ENCODE measurements around the gene SLAIN1. TPM values are rescaled to one million over a fixed set of nuclear protein-coding genes. Genes with fewer than 3 reads are reported as not detected.

Gene SLAIN1
- total RNA-seq, 1 experiment from 2014 or later: not detected

DNA sequence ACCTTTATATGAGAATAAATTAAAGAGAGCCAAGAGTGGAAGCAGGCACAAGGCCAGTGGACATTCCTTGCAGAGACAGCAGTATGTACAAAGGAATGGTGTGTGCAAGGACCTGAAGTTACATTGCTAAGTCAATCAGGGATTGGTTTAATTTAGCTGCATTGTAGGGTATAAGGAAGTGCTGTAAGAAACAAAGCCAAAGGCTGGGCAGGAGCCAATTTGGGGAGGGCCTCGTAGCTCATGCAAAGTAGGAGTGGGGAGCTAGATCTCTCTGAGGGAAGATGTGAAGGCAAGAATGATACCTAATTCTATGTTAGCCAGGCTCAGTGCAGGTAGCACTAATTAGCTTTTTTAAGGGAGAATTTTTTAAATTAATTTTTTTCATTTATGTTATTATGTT lies 76.7 kb downstream of the SLAIN1 start:
- Mint-ChIP-seq H3K9me3 (ENCODE audit: unreplicated experiment) (no peaks in the 10 kb centered on the region), H3K27ac (ENCODE audit: low read depth, unreplicated experiment) (no peak overlapping the region), H3K36me3 (ENCODE audit: insufficient read depth, unreplicated experiment) (no peaks in the 10 kb centered on the region), H3K4me1 (ENCODE audit: insufficient read depth, unreplicated experiment) (no peaks in the 10 kb centered on the region), H3K4me3 (ENCODE audit: unreplicated experiment) (no peak overlapping the region), H3K27me3 (ENCODE audit: insufficient read depth, unreplicated experiment) (peaks cover 67% of the 10 kb centered on the region)
- intact Hi-C loops (cut with micrococcal nuclease): no loop called here
- POLR2A ChIA-PET: no interaction called here
- CTCF ChIA-PET: interaction anchor here (0.6 to 1.4 kb wide), 5 partner anchors 10 to 349 kb away, joined by 3 to 17 read pairs (median 6); no protein-coding TSS in a partner anchor
- DNase-seq (ENCODE audit: unreplicated experiment): no peak
- no TSS peak for BruUV-seq (replicated peaks)
- TF ChIP-seq, protein P1, sequence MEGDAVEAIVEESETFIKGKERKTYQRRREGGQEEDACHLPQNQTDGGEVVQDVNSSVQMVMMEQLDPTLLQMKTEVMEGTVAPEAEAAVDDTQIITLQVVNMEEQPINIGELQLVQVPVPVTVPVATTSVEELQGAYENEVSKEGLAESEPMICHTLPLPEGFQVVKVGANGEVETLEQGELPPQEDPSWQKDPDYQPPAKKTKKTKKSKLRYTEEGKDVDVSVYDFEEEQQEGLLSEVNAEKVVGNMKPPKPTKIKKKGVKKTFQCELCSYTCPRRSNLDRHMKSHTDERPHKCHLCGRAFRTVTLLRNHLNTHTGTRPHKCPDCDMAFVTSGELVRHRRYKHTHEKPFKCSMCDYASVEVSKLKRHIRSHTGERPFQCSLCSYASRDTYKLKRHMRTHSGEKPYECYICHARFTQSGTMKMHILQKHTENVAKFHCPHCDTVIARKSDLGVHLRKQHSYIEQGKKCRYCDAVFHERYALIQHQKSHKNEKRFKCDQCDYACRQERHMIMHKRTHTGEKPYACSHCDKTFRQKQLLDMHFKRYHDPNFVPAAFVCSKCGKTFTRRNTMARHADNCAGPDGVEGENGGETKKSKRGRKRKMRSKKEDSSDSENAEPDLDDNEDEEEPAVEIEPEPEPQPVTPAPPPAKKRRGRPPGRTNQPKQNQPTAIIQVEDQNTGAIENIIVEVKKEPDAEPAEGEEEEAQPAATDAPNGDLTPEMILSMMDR (IDR thresholded peaks at IDR 0.05; ENCODE audit: unreplicated experiment): no peak

DNA sequence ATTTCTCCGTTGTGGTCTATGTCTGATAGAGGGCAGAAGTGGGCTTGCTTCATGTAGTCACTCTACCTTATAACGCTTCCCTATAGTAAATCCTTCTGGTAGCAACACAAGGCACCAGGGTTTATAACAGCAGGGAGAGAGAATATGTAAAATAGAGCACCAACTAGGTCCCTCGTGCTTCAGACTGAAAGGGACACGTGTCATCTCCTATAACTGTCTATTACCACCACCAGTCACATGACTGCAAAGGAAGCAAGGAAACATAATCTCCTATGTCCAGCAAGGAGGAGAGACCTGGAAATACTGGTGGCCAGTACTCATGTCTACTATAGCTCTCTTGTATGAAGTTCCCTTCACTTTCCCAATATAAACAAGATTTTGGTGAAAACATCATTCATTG lies 79.2 kb downstream of the SLAIN1 start:
- Mint-ChIP-seq H3K27ac (ENCODE audit: low read depth, unreplicated experiment) (no peak overlapping the region), H3K4me1 (ENCODE audit: insufficient read depth, unreplicated experiment) (no peaks in the 10 kb centered on the region), H3K36me3 (ENCODE audit: insufficient read depth, unreplicated experiment) (no peaks in the 10 kb centered on the region), H3K9me3 (ENCODE audit: unreplicated experiment) (no peaks in the 10 kb centered on the region), H3K4me3 (ENCODE audit: unreplicated experiment) (no peak overlapping the region), H3K27me3 (ENCODE audit: insufficient read depth, unreplicated experiment) (peaks cover 54% of the 10 kb centered on the region)
- DNase-seq (ENCODE audit: unreplicated experiment): no peak
- TF ChIP-seq, protein P1 (IDR thresholded peaks at IDR 0.05; ENCODE audit: unreplicated experiment): no peak
- ChIA-PET POLR2A (interaction anchor here (0.6 to 1.1 kb wide), 2 partner anchors 35 to 344 kb away, joined by 3 read pairs; no protein-coding TSS in a partner anchor), CTCF (interaction anchor here (0.6 to 4.5 kb wide), 7 partner anchors 23 to 534 kb away, joined by 3 to 35 read pairs (median 4); no protein-coding TSS in a partner anchor)
- BruUV-seq (replicated peaks): no TSS peak
- intact Hi-C loops (cut with micrococcal nuclease): no loop called here

DNA sequence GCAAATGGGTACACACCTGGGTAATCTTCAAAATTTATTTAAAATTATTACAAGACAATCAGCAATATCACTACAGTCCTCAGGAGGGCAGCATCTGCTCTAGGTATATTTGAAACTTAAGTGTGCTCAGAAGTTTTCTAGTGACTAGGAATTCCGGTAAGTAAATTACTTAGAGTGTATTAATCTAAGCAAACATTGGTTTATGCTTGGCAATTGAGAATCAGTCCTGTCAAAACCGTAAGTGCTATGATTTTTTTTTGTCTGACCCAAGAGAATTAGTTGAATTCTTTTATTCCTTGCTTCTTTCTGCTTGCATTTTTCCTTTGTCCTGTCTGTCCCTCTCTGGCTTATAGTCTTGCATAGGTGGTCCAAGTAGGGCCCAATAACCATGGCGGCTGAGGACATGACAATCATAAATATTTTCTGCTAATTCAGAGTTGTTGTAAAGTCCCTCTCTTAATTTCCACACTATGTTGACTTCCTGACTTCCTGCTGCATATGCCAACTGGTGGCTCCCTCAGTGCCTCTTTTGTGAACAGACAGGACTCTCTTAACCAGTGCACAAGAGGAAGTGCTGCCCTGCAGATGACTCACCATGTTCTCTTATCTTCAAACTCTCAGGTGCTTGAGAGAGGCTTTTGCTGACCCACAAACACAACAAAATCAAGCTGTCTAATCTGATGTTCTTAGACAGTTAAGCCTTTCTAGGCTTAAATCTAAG lies 82.2 kb downstream of the SLAIN1 start:
- TF ChIP-seq, protein P1 (IDR thresholded peaks at IDR 0.05; ENCODE audit: unreplicated experiment): peak; percentile 73
- Mint-ChIP-seq H3K4me1 (ENCODE audit: insufficient read depth, unreplicated experiment) (no peaks in the 10 kb centered on the region), H3K9me3 (ENCODE audit: unreplicated experiment) (no peaks in the 10 kb centered on the region), H3K27ac (ENCODE audit: low read depth, unreplicated experiment) (no peak overlapping the region), H3K36me3 (ENCODE audit: insufficient read depth, unreplicated experiment) (no peaks in the 10 kb centered on the region), H3K4me3 (ENCODE audit: unreplicated experiment) (no peak overlapping the region), H3K27me3 (ENCODE audit: insufficient read depth, unreplicated experiment) (peaks cover 48% of the 10 kb centered on the region)
- ChIA-PET POLR2A (interaction anchor here (0.6 kb wide), 1 partner anchor 825 kb away, joined by 4 read pairs; no protein-coding TSS in a partner anchor), CTCF (interaction anchor here (0.6 to 6.4 kb wide), 13 partner anchors 12 to 1542 kb away, joined by 3 to 105 read pairs (median 3); no protein-coding TSS in a partner anchor)
- intact Hi-C loops (cut with micrococcal nuclease): loop anchor here (1.0 to 2.0 kb wide), 2 partner anchors 31 to 342 kb away; no protein-coding TSS in a partner anchor
- DNase-seq (ENCODE audit: unreplicated experiment): peak; percentile 63
- no TSS peak for BruUV-seq (replicated peaks)

DNA sequence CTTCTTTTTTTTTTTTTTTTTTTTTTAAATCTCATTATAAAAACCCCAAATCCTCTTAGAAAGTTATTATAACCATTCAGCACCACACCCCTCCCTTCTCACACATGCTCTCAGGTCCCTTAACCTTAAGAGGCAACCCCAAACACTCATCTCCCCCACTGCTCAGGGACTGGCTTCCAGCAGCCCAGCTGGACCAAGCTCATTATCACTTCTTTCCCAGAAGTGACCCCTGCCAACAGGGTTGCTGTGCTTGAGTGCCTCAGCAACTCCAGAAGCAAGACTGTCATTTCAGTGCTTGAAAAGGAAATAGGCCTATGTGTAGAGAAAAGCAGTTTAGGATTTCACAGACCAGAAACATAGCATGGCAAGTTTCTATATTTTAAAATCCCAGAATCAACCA lies 84.3 kb downstream of the SLAIN1 start:
- no TSS peak for BruUV-seq (replicated peaks)
- intact Hi-C loops (cut with micrococcal nuclease): no loop called here
- no peak for DNase-seq (ENCODE audit: unreplicated experiment)
- H3K4me3 Mint-ChIP-seq (ENCODE audit: unreplicated experiment): no peak overlapping the region
- H3K27ac Mint-ChIP-seq (ENCODE audit: low read depth, unreplicated experiment): no peak overlapping the region
- TF ChIP-seq, protein P1 (IDR thresholded peaks at IDR 0.05; ENCODE audit: unreplicated experiment): no peak
- no peaks in the 10 kb centered on the region for H3K9me3 Mint-ChIP-seq (ENCODE audit: unreplicated experiment)
- H3K27me3 Mint-ChIP-seq (ENCODE audit: insufficient read depth, unreplicated experiment): peaks cover 29% of the 10 kb centered on the region
- no peaks in the 10 kb centered on the region for H3K4me1 Mint-ChIP-seq (ENCODE audit: insufficient read depth, unreplicated experiment)
- no peaks in the 10 kb centered on the region for H3K36me3 Mint-ChIP-seq (ENCODE audit: insufficient read depth, unreplicated experiment)
- ChIA-PET CTCF (interaction anchor here (0.6 to 6.4 kb wide), 10 partner anchors 10 to 1162 kb away, joined by 3 to 105 read pairs (median 4); no protein-coding TSS in a partner anchor), POLR2A (no interaction called here)
